ENCODE measurements around the gene ERMARD.

GRCh38 chr6:169763308-169763707 is 11.9 kb downstream of the ERMARD start:
- TF ChIP-seq, protein P1, sequence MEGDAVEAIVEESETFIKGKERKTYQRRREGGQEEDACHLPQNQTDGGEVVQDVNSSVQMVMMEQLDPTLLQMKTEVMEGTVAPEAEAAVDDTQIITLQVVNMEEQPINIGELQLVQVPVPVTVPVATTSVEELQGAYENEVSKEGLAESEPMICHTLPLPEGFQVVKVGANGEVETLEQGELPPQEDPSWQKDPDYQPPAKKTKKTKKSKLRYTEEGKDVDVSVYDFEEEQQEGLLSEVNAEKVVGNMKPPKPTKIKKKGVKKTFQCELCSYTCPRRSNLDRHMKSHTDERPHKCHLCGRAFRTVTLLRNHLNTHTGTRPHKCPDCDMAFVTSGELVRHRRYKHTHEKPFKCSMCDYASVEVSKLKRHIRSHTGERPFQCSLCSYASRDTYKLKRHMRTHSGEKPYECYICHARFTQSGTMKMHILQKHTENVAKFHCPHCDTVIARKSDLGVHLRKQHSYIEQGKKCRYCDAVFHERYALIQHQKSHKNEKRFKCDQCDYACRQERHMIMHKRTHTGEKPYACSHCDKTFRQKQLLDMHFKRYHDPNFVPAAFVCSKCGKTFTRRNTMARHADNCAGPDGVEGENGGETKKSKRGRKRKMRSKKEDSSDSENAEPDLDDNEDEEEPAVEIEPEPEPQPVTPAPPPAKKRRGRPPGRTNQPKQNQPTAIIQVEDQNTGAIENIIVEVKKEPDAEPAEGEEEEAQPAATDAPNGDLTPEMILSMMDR (IDR thresholded peaks at IDR 0.05; ENCODE audit: low read depth, low read length) = no peak
- TF ChIP-seq MYC (IDR thresholded peaks at IDR 0.05; ENCODE audit: low read depth, low read length) = no peak

Measured in NB4 (cell line).